Measurements from ENCODE around the gene GCLM. TPM values are rescaled to one million over a fixed set of nuclear protein-coding genes. Genes with fewer than 3 reads are reported as not detected.

The GCLM gene
- total and polyA plus RNA-seq, 9 of the 15 experiments (the other 6 are each of a cell fraction or from before 2014, with no cell fraction given), result 9.3 to 71.6 (median 24.5) TPM

- TF ChIP-seq KDM4B (IDR thresholded peaks at IDR 0.05; ENCODE audit: borderline replicate concordance in 2 of 2, low read depth in 1 of 2) (0 out of 4 replicates have a peak, but pooled peaks of 1 of the 2 experiments have one; percentile 44), STAT5A (IDR thresholded peaks at IDR 0.05; ENCODE audit: borderline replicate concordance, low read length) (peak; percentile 32; the same call in 1 of the 2 replicates), ZZZ3 (IDR thresholded peaks at IDR 0.05) (peak; percentile 63; the same call in 1 of the 2 replicates), ZKSCAN1 (IDR thresholded peaks at IDR 0.05; ENCODE audit: low read depth, low read length) (peak; percentile 46; the same call in 1 of the 2 replicates), SNAPC5 (CRISPR knock-in tag; IDR thresholded peaks at IDR 0.05) (no peak), YBX1 (IDR thresholded peaks at IDR 0.05) (no peak), SRSF1 (IDR thresholded peaks at IDR 0.05; ENCODE audit: low read depth, low read length) (0 out of 2 replicates have a peak, but pooled peaks have one; percentile 41), GATA2 (CRISPR knock-in tag; IDR thresholded peaks at IDR 0.05) (no peak), ESRRB (CRISPR knock-in tag; IDR thresholded peaks at IDR 0.05; ENCODE audit: borderline replicate concordance) (no peak), ZNF277 (CRISPR knock-in tag; IDR thresholded peaks at IDR 0.05; ENCODE audit: borderline replicate concordance) (no peak), ZNF507 (tag; conservative IDR thresholded peaks at IDR 0.05) (no peak), RBBP5 (IDR thresholded peaks at IDR 0.05; ENCODE audit: borderline replicate concordance, insufficient read depth, low read length, poor library complexity, severe bottlenecking) (peak; percentile 96), THRAP3 (IDR thresholded peaks at IDR 0.05; ENCODE audit: borderline replicate concordance) (no peak), POLR2B (IDR thresholded peaks at IDR 0.05; ENCODE audit: low read depth, partially characterized antibody) (peak; percentile 92), SIN3B (IDR thresholded peaks at IDR 0.05; ENCODE audit: low read depth) (peak; percentile 98), SAFB2 (IDR thresholded peaks at IDR 0.05; ENCODE audit: borderline replicate concordance, low read depth, low read length, severe bottlenecking) (no peak), PYGO2 (tag; IDR thresholded peaks at IDR 0.05) (no peak), MXI1 (IDR thresholded peaks at IDR 0.05; ENCODE audit: low read depth, low read length) (0 out of 2 replicates have a peak, but pooled peaks have one; percentile 35), GTF2E2 (tag; IDR thresholded peaks at IDR 0.05) (peak; percentile 89), NR1H2 (CRISPR knock-in tag; IDR thresholded peaks at IDR 0.05) (no peak; the same call in 1 of the 2 replicates), U2AF2 (optimal IDR thresholded peaks at IDR 0.05; ENCODE audit: low read depth, low read length) (no peak), ZNF79 (CRISPR knock-in tag; IDR thresholded peaks at IDR 0.05; ENCODE audit: low read depth) (no peak), MECOM (CRISPR knock-in tag; IDR thresholded peaks at IDR 0.05) (no peak), E2F5 (CRISPR knock-in tag; IDR thresholded peaks at IDR 0.05) (peak; percentile 17; the same call in 1 of the 2 replicates), CREB1 (IDR thresholded peaks at IDR 0.05) (peak; percentile 96), CREB1 (CRISPR knock-in tag; IDR thresholded peaks at IDR 0.05) (peak; percentile 97), SAP30 (IDR thresholded peaks at IDR 0.05; ENCODE audit: borderline replicate concordance, insufficient read depth, low read depth, low read length, poor library complexity, severe bottlenecking) (peak; percentile 89), PPARD (CRISPR knock-in tag; IDR thresholded peaks at IDR 0.05) (no peak)
Measured at GRCh38 chr1:93878889-93879586, 30.2 kb downstream of the GCLM start, which contains the start of gene DNTTIP2 (continued).

Data from K562 (cell line).